DND-41 (cell line): Measurements from ENCODE around the gene FNDC10.

ENCODE experiments used
- EZH2 ChIP-seq: IDR thresholded peaks from 3 replicates; pipeline ENCODE4 v1.6.1; 2012; ENCODE audit warnings: borderline replicate concordance, low read depth, mild to moderate bottlenecking, moderate library complexity, low read length, inconsistent platforms; ENCODE audit not compliant: severe bottlenecking
- TF ChIP-seq, protein P1 (sequence below): IDR thresholded peaks from 2 replicates; pipeline ENCODE4 v1.5.1; 2012; ENCODE audit warnings: borderline replicate concordance, low read length, moderate library complexity, mild to moderate bottlenecking; ENCODE audit not compliant: poor library complexity, severe bottlenecking; ENCODE audit errors: extremely low read depth

DNA sequence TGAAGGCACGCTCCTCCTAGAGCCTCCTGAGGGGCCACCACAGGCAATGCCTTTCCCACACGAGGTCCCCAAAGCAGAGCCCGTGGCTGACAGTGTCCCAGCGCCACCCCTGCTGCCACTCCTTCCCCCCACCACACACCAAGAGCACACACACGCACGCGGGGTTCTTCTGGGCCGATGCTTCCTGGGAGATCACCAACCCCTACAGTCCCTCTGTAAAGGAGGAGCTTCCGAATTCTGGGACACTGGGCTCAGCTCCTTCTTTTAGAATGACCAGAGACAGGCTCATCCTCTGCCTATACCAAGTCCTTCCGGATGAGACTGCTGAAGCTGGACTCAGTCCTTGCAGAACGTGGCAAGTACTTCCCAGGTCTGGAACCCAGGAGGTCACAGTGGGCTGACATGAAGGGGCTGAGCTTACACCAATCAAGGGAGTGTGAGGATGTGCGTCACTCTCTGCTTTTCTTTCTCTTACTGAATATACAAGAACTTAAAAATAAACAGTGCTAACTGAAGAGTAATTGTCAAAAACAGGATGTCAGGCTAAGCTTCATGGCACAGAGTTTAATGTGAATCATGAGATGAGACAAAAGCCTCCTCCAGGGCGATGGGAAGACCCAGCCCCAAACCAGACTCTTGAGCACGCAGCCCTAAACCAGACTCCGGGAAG lies 38.0 kb downstream of the FNDC10 start:
- TF ChIP-seq, protein P1, sequence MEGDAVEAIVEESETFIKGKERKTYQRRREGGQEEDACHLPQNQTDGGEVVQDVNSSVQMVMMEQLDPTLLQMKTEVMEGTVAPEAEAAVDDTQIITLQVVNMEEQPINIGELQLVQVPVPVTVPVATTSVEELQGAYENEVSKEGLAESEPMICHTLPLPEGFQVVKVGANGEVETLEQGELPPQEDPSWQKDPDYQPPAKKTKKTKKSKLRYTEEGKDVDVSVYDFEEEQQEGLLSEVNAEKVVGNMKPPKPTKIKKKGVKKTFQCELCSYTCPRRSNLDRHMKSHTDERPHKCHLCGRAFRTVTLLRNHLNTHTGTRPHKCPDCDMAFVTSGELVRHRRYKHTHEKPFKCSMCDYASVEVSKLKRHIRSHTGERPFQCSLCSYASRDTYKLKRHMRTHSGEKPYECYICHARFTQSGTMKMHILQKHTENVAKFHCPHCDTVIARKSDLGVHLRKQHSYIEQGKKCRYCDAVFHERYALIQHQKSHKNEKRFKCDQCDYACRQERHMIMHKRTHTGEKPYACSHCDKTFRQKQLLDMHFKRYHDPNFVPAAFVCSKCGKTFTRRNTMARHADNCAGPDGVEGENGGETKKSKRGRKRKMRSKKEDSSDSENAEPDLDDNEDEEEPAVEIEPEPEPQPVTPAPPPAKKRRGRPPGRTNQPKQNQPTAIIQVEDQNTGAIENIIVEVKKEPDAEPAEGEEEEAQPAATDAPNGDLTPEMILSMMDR: no peak
- TF ChIP-seq EZH2: no peak
